ENCODE results near the gene CACNG7. TPM values are rescaled to one million over a fixed set of nuclear protein-coding genes. Genes with fewer than 3 reads are reported as not detected.

Gene CACNG7
- total RNA-seq, 1 donor from 2014 or later = not detected

- DNase-seq (ENCODE audit: low read depth in 2 of 2) = peak; percentile 41 to 59
These were observed 72.9 kb downstream of the CACNG7 start for GRCh38 chr19:53982001-53982451.

- DNase-seq (ENCODE audit: low read depth in 2 of 2) = peak; percentile 26 to 66
These were observed 73.5 kb downstream of the CACNG7 start for GRCh38 chr19:53982611-53983010.

- DNase-seq (ENCODE audit: low read depth in 2 of 2) = no peak
These were observed 74.6 kb downstream of the CACNG7 start for GRCh38 chr19:53983457-53984289.

- no peak for DNase-seq (ENCODE audit: low read depth in 2 of 2)
These were observed 76.8 kb downstream of the CACNG7 start for GRCh38 chr19:53985863-53986262.

- DNase-seq (ENCODE audit: low read depth in 2 of 2) = no peak
These were observed 79.9 kb downstream of the CACNG7 start for GRCh38 chr19:53988981-53989380.

GRCh38 chr19:53989600-53990533 is 80.8 kb downstream of the CACNG7 start:
- DNase-seq (ENCODE audit: low read depth in 2 of 2) = peak; percentile 35 to 70

GRCh38 chr19:53991224-53992113 is 82.4 kb downstream of the CACNG7 start, which contains the start of gene CACNG6:
TSS of gene CACNG6 (plus strand) at chr19:53991637. CDS start at chr19:53992878, 1,241 bp downstream.
- DNase-seq (ENCODE audit: low read depth in 2 of 2) = peak; percentile 37 to 57

GRCh38 chr19:53992211-53992610 is 83.1 kb downstream of the CACNG7 start:
- DNase-seq (ENCODE audit: low read depth in 2 of 2) = no peak

GRCh38 chr19:53992815-53993214 is 83.7 kb downstream of the CACNG7 start:
- DNase-seq (ENCODE audit: low read depth in 2 of 2) = no peak

- no peak for DNase-seq (ENCODE audit: low read depth in 2 of 2)
These were observed 84.4 kb downstream of the CACNG7 start for GRCh38 chr19:53993448-53993847.

Other genes starting within 250 kb of the CACNG7 start
- 0.40 and 0.44 TPM in 2 replicates for gene NLRP12, start 85.0 kb upstream of the CACNG7 start, total RNA-seq
- gene MYADM, start 41.4 kb upstream of the CACNG7 start, total RNA-seq = 4.8 and 8.3 TPM in 2 replicates
- not detected in 2 replicates for gene PRKCG, start 27.1 kb upstream of the CACNG7 start, total RNA-seq
- under 0.01 and 0.22 TPM in 2 replicates for gene CACNG8, start 53.7 kb downstream of the CACNG7 start, total RNA-seq
- gene CACNG6, start 82.4 kb downstream of the CACNG7 start, total RNA-seq = 0.20 and 1.5 TPM in 2 replicates
- gene VSTM1, start 154.6 kb downstream of the CACNG7 start, total RNA-seq = not detected in 2 replicates
- gene TARM1, start 172.1 kb downstream of the CACNG7 start, total RNA-seq = not detected in 2 replicates
- gene OSCAR, start 191.5 kb downstream of the CACNG7 start, total RNA-seq = under 0.01 TPM in 1 of 2 replicates, not detected in the other
- 19.2 and 23.4 TPM in 2 replicates for gene NDUFA3, start 193.6 kb downstream of the CACNG7 start, total RNA-seq
- 20.5 and 27.4 TPM in 2 replicates for gene TFPT, start 206.4 kb downstream of the CACNG7 start, total RNA-seq
- 48.6 and 51.9 TPM in 2 replicates for gene PRPF31, start 206.5 kb downstream of the CACNG7 start, total RNA-seq
- gene CNOT3, start 228.5 kb downstream of the CACNG7 start, total RNA-seq = 4.1 and 4.8 TPM in 2 replicates